GM10248 (cell line): ENCODE results near the gene SCLY.

Experiments used
- CTCF ChIA-PET: fragments of 300-600 bp; sonication (Branson Sonifier 250); formaldehyde crosslinking; extraction: SDS; loops from one replicate; lab custom pipeline; 2021; ENCODE audit warnings: antibody characterized with exemption; lab: Yijun Ruan, JAX
- POLR2A ChIA-PET: fragments of 350-650 bp; sonication (Branson Sonifier 250); formaldehyde crosslinking; extraction: SDS; loops from one replicate; lab custom pipeline; 2020; ENCODE audit warnings: antibody characterized with exemption; lab: Yijun Ruan, JAX
- DNase-seq: peaks from one replicate; pipeline ENCODE4 v3.0.0; 2012; ENCODE audit errors: extremely low spot score
- CTCF ChIP-seq: IDR thresholded peaks from 2 replicates; pipeline ENCODE4 v1.5.1; 2012; ENCODE audit warnings: mild to moderate bottlenecking, low read depth; ENCODE audit errors: extremely low read depth, missing control alignments, control extremely low read depth

The SCLY gene

DNA sequence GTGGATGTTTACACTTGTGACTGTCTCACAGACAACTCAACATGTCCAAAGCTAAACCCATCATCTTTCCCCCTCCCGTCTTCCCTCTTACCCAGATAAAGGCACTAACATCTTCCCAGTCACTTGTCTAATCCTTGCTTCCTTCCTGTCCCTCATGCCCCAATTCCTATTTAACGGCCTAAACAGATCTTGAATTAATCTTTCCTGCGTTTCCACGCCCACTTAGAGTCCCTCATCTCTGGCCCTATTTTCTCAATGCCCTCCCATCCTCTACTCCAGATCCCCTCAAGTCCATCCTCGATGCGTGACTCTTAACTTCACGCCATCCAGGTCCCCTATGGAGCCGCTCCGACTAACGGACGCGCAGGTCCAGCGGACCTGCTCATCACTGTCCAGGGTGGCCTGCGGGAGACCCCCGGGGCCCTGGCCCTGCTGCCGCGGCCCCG is 682 bp upstream of the SCLY start:
- no peak for DNase-seq
- no peak for TF ChIP-seq CTCF
- ChIA-PET POLR2A (interaction anchor here (1.0 kb wide), 1 partner anchor 10 kb away, joined by 3 read pairs; no protein-coding TSS in a partner anchor), CTCF (interaction anchor here (1.1 kb wide), 1 partner anchor 14 kb away, joined by 3 read pairs; no protein-coding TSS in a partner anchor)

- no peak for DNase-seq
- ChIA-PET POLR2A (interaction anchor here (1.0 kb wide), 1 partner anchor 8 kb away, joined by 3 read pairs; no protein-coding TSS in a partner anchor), CTCF (interaction anchor here (1.0 to 1.5 kb wide), 2 partner anchors 11 to 78 kb away, joined by 3 read pairs; no protein-coding TSS in a partner anchor)
- no peak for TF ChIP-seq CTCF
Observed at GRCh38 chr2:238061315-238062202, 758 bp downstream of the SCLY start.

DNA sequence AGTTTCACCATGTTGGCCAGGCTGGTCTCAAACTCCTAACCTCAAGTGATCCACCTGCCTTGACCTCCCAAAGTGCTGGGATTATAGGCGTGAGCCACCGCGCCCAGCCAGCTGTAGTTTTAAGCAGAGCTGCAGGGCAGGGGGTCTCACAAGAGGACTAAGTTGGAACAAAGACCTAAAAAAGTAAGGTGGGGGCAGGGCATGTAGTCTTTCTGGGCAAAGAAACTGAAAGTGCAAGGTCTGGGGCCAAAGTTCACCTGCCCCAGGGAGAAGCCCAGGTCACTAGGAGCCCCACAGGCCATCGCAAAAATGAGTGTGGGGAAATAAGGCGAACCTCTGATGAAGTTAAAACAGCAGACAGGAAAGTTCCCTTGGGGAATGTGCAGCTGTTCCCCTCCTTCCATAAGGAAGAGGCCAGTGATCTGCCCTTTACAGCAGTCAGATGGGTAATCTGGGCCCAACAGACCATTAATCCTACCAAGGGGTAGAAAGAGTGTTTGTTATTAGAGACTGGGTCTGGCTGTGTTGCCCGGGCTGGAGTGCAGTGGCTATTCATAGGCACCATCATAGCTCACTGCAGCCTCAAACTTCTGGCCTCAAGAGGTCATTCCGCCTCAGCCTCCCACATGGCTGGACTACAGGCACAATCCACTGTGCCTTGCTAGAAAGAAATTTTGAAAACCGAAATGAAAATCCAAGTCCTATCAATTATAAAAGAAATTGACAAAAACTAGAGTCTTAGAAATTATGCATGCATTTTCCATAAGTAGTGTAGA is 2.8 kb downstream of the SCLY start:
- TF ChIP-seq CTCF = no peak
- no peak for DNase-seq
- POLR2A ChIA-PET = no interaction called here
- CTCF ChIA-PET = interaction anchor here (0.6 kb wide), 1 partner anchor 321 kb away, joined by 3 read pairs; no protein-coding TSS in a partner anchor

DNA sequence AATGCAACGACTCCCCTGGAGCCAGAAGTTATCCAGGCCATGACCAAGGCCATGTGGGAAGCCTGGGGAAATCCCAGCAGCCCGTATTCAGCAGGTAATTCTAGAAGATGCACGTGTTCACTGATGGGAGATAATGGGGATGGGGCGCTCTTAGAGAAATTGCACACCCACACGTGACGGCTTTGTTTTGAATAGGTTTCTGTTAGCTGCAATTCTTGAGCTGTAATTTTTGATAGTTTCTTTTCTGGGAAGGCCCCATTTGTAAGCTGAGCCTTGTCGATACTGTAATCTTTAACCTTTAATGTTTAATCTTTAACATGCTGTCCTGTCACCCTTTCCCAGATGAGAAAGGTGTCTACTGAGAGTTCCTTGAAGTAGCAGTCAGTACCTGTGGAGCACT is 3.6 kb downstream of the SCLY start:
- CTCF ChIA-PET = interaction anchor here (0.6 to 1.1 kb wide), 2 partner anchors 66 to 322 kb away, joined by 3 read pairs; no protein-coding TSS in a partner anchor
- DNase-seq = no peak
- no peak for TF ChIP-seq CTCF
- POLR2A ChIA-PET = no interaction called here

DNA sequence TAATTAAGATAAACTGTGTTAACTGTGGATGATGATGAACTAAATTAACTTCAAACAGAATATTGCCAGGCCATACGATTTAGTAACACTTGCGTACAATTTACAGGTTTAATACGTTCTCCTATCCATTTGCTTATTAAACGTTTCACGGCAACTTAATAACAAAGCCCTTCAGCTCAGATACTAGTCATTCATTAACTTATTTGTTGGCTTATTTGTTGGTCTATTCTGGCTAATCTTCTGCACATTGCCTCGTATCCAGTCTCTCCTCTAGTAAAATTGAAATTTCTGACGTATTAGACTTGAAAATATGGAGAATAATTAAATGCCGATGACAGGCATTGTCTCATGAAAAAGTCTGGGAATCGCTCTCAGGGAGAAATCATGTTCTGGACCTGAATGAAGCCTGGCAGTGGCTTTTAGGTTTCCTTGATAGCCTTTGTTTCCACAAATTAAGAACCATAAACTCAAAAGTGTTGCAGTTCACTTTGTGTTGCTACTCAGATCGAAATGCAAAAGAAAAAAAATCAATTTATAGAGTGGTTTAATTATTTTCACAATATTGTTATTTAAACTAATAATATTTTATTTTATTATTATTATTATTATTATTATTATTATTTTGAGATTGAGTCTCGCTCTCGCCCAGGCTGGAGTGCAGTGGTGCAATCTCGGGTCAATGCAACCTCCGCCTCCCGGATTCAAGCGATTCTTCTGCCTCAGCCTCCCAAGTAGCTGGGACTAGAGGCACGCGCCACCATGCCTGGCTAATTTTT is 4.5 kb downstream of the SCLY start:
- no peak for DNase-seq
- no peak for TF ChIP-seq CTCF
- CTCF ChIA-PET = interaction anchor here (1.1 kb wide), 1 partner anchor 67 kb away, joined by 3 read pairs; no protein-coding TSS in a partner anchor
- POLR2A ChIA-PET = no interaction called here
